Lower lobe of right lung (tissue), 2 donors: ENCODE results near the gene MFN2. TPM values are rescaled to one million over a fixed set of nuclear protein-coding genes. Genes with fewer than 3 reads are reported as not detected.
"Not testable (repeated sequence)": the region's sequence is repeated elsewhere in the genome, so short reads cannot be mapped to it uniquely, and the experiment has no call there.

Experiments used
- ATAC-seq, 2 donors: fragments of 200-7000 bp; cut with Tn5 transposase; one replicate each; pipeline ENCODE4 v1.9.1; 2020 to 2022; ENCODE audit warnings: mild to moderate bottlenecking in 2 of 2, moderate library complexity in 2 of 2
- DNase-seq: peaks from one replicate; pipeline ENCODE4 v3.0.0-alpha.2; 2020
- H3K27ac ChIP-seq: fragments of 200-600 bp; one replicate; pipeline ENCODE4 v1.8.0; 2022
- H3K27me3 ChIP-seq: fragments of 200-600 bp; one replicate; pipeline ENCODE4 v1.8.0; 2022; ENCODE audit warnings: low read depth
- H3K36me3 ChIP-seq: fragments of 200-600 bp; one replicate; pipeline ENCODE4 v1.8.0; 2022; ENCODE audit warnings: mild to moderate bottlenecking
- H3K4me1 ChIP-seq: fragments of 200-600 bp; one replicate; pipeline ENCODE4 v1.8.0; 2022
- H3K4me3 ChIP-seq: fragments of 200-600 bp; one replicate; pipeline ENCODE4 v1.8.0; 2022; ENCODE audit warnings: mild to moderate bottlenecking
- H3K9me3 ChIP-seq: fragments of 200-600 bp; one replicate; pipeline ENCODE4 v1.8.0; 2022
- intact Hi-C: fragments of 100-400 bp; cut with DNase I; formaldehyde crosslinking; loops from one replicate; pipeline ENCODE4 v1.11.0; 2022
- total RNA-seq: library from RNA; stranded (reverse); fragmentation: NEBNext Ultra II Directional; extraction: Animal tissue kit (Norgen Biotek cat#: 25700); gene quantifications from one replicate; pipeline ENCODE4 v1.2.1, GENCODE V29; 2021
- TF ChIP-seq, protein P1 (sequence below): fragments of 200-600 bp; IDR thresholded peaks from one replicate; pipeline ENCODE4 v1.8.0; 2022; ENCODE audit warnings: antibody characterized with exemption, mild to moderate bottlenecking
- donor health status: DM: no; HTN: yes; CAD: no; lungs with severe emphysema.

MFN2 gene
- total RNA-seq, 1 donor from 2014 or later = 72.2 TPM

DNA sequence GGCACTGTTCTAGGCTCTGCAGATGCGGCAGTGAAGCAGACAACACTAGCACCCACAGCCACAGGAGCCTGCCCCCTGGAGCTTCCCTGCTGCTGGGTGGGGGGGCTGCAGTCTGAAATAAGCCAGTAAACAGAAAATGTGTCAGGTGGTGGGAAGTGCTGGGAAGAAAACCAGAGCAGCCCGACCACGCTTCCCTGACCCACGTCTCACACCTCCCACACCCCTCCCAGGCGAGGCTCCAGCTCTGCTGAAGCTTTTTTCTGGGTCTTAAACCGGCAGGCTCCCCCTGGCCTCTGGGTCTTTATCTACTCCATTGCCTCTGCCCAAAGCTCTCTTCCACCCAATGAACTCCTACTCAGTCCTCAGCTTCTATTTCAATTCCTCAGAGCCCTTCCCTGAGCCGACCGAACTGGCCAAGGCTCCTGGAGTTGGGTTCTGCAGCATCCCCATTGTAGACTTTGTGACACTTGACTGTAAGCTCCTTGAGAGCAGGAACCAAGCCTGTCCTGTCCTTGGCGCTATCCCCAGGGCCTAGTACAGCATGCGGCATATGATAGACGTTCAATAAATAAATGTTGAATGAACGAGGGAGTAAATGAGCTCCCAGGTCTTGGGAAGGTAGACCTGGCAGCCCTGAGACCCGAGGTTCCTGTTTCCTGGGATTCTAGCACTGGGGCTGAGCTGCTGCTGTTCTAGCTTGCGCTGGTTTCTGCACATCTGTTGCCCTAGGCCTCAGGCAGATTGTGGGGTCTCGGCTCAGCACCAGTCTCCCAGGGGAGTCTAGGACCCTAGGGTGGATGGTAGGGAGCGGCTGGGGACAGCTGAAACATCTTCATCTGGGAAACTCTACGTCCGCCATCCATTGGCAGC, 57.5 kb downstream of the MFN2 start:
- no peak overlapping the region for H3K27ac ChIP-seq
- no peak overlapping the region for H3K4me3 ChIP-seq
- no peaks in the 10 kb centered on the region for H3K9me3 ChIP-seq
- TF ChIP-seq, protein P1, sequence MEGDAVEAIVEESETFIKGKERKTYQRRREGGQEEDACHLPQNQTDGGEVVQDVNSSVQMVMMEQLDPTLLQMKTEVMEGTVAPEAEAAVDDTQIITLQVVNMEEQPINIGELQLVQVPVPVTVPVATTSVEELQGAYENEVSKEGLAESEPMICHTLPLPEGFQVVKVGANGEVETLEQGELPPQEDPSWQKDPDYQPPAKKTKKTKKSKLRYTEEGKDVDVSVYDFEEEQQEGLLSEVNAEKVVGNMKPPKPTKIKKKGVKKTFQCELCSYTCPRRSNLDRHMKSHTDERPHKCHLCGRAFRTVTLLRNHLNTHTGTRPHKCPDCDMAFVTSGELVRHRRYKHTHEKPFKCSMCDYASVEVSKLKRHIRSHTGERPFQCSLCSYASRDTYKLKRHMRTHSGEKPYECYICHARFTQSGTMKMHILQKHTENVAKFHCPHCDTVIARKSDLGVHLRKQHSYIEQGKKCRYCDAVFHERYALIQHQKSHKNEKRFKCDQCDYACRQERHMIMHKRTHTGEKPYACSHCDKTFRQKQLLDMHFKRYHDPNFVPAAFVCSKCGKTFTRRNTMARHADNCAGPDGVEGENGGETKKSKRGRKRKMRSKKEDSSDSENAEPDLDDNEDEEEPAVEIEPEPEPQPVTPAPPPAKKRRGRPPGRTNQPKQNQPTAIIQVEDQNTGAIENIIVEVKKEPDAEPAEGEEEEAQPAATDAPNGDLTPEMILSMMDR = no peak
- ATAC-seq = no peak
- intact Hi-C loops = no loop called here
- DNase-seq = no peak
- H3K4me1 ChIP-seq = no peaks in the 10 kb centered on the region
- no peaks in the 10 kb centered on the region for H3K36me3 ChIP-seq
- H3K27me3 ChIP-seq = no peaks in the 10 kb centered on the region

- DNase-seq (no peak), ATAC-seq (no peak)
- H3K27me3 ChIP-seq = no peaks in the 10 kb centered on the region
- TF ChIP-seq, protein P1 = no peak
- H3K4me3 ChIP-seq = no peak overlapping the region
- intact Hi-C loops = no loop called here
- H3K4me1 ChIP-seq = no peaks in the 10 kb centered on the region
- no peaks in the 10 kb centered on the region for H3K9me3 ChIP-seq
- H3K36me3 ChIP-seq = no peaks in the 10 kb centered on the region
- no peak overlapping the region for H3K27ac ChIP-seq
Measured at GRCh38 chr1:12038356-12039163, 58.3 kb downstream of the MFN2 start.

DNA sequence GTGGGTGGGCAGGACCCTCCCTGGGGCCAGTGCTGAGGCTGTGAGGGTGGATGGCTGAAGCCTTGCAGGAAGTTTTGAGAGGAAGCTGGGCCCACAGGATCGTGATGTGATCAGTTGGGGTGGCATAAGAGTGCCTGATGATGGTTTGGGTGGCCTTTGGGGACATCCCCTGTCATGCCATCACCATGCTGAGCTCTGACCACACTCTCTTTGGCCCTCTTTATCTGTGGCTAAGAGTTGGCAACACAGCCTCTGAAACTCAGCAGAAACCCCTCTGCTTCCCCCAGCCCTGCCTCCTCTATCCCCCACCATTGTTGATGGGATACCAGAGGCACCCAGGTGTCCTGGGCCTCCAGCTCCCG, 58.9 kb downstream of the MFN2 start:
- intact Hi-C loops = no loop called here
- Histone ChIP-seq H3K4me3 (no peak overlapping the region), H3K36me3 (no peaks in the 10 kb centered on the region), H3K27me3 (no peaks in the 10 kb centered on the region), H3K4me1 (no peaks in the 10 kb centered on the region), H3K9me3 (no peaks in the 10 kb centered on the region), H3K27ac (no peak overlapping the region)
- no peak for DNase-seq
- TF ChIP-seq, protein P1 = no peak
- no peak for ATAC-seq

- H3K36me3 ChIP-seq, H3K27me3 ChIP-seq, H3K9me3 ChIP-seq, ATAC-seq, H3K4me3 ChIP-seq, H3K27ac ChIP-seq, intact Hi-C loops, H3K4me1 ChIP-seq, DNase-seq: not testable (repeated sequence)
Measured at GRCh38 chr1:12039824-12040456, 59.7 kb downstream of the MFN2 start.

- TF ChIP-seq, protein P1 = no peak
- H3K9me3 ChIP-seq = no peaks in the 10 kb centered on the region
- no peak for DNase-seq
- ATAC-seq = peak; percentile 57 to 63
- H3K36me3 ChIP-seq = no peaks in the 10 kb centered on the region
- no peak overlapping the region for H3K4me3 ChIP-seq
- intact Hi-C loops = no loop called here
- H3K4me1 ChIP-seq = no peaks in the 10 kb centered on the region
- no peaks in the 10 kb centered on the region for H3K27me3 ChIP-seq
- H3K27ac ChIP-seq = no peak overlapping the region
Measured at GRCh38 chr1:12040457-12041051, 60.3 kb downstream of the MFN2 start.

- ATAC-seq, H3K36me3 ChIP-seq, intact Hi-C loops, H3K4me1 ChIP-seq, H3K9me3 ChIP-seq, DNase-seq, H3K27ac ChIP-seq, H3K4me3 ChIP-seq: not testable (repeated sequence)
- H3K27me3 ChIP-seq = peaks cover 19% of the 10 kb centered on the region
Measured at GRCh38 chr1:12044187-12044877, 64.1 kb downstream of the MFN2 start.
